Endothelial cell of umbilical vein (primary cell): Measurements from ENCODE around the gene ATN1. TPM values are rescaled to one million over a fixed set of nuclear protein-coding genes. Genes with fewer than 3 reads are reported as not detected.

Experiments
- BruUV-seq: library from RNA; stranded (reverse); fragments of 400-500 nt; replicated peaks from 2 replicates; lab custom pipeline; 2021; lab: Mats Ljungman, UMichigan
- CTCF ChIA-PET: fragments of 300-600, 350-600 bp; sonication (Branson Sonifier 250); formaldehyde crosslinking; loops from one replicate; lab custom pipeline; 2021; ENCODE audit warnings: antibody characterized with exemption, inconsistent platforms; lab: Charles Lee
- POLR2A ChIA-PET: fragments of 300-600, 350-600 bp; sonication (Branson Sonifier 250); formaldehyde crosslinking; loops from one replicate; lab custom pipeline; 2021; ENCODE audit warnings: antibody characterized with exemption, inconsistent platforms; lab: Charles Lee
- DNase-seq: peaks from one replicate; pipeline ENCODE4 v3.0.0-alpha.2; 2011; ENCODE audit warnings: low read depth, low spot score
- FAIRE-seq: peaks from 2 replicates; lab custom pipeline; 2011; peaks lifted over from hg19 to GRCh38; lab: Jason Lieb, UNC
- H2AFZ ChIP-seq: 2 replicates; pipeline ENCODE4 v1.6.0; 2012; ENCODE audit warnings: low read depth, low read length, control low read depth, inconsistent platforms
- H3K27ac ChIP-seq: 2 replicates; pipeline ENCODE4 v1.5.1; 2011; ENCODE audit warnings: low read depth, mild to moderate bottlenecking, control low read depth, low read length, moderate library complexity; ENCODE audit not compliant: insufficient read depth
- H3K27me3 ChIP-seq, 2 experiments: 2 replicates each; pipeline versions ENCODE4 v1.6.0 to v1.6.1; 2011; ENCODE audit warnings: low read length in 2 of 2, mixed read lengths in 1 of 2; ENCODE audit not compliant: control insufficient read depth in 2 of 2, insufficient read depth in 2 of 2
- H3K36me3 ChIP-seq, 2 experiments: 2 replicates in 1 of 2; 3 replicates in 1 of 2; pipeline ENCODE4 v1.5.1; 2011; ENCODE audit warnings: low read length in 2 of 2, mild to moderate bottlenecking in 1 of 2, moderate library complexity in 1 of 2; ENCODE audit not compliant: control insufficient read depth in 2 of 2, insufficient read depth in 2 of 2; ENCODE audit errors: extremely low read depth in 1 of 2
- H3K4me1 ChIP-seq: 3 replicates; pipeline ENCODE4 v1.5.1; 2011; ENCODE audit warnings: mild to moderate bottlenecking, low read length; ENCODE audit not compliant: control insufficient read depth, insufficient read depth; ENCODE audit errors: extremely low read depth
- H3K4me2 ChIP-seq: 2 replicates; pipeline ENCODE4 v1.6.1; 2011; ENCODE audit warnings: low read length, control low read depth, mixed read lengths; ENCODE audit not compliant: insufficient read depth
- H3K4me3 ChIP-seq, 3 experiments: fragments of 200-600 bp in 1 of 3; sonication (generic), shearing (Covaris generic) in 1 of 3; replicated peaks in 1 of 3; 2 replicates each; pipeline ENCODE4 v1.5.1; 2011 to 2016; ENCODE audit warnings: control low read depth in 3 of 3, low read length in 3 of 3, mild to moderate bottlenecking in 2 of 3, inconsistent platforms in 1 of 3, low read depth in 1 of 3, moderate library complexity in 1 of 3; ENCODE audit not compliant: insufficient read depth in 1 of 3
- H3K79me2 ChIP-seq: 2 replicates; pipeline ENCODE4 v1.6.0; 2012; ENCODE audit warnings: low read length, inconsistent platforms; ENCODE audit not compliant: control insufficient read depth, insufficient read depth
- H3K9ac ChIP-seq: replicated peaks from 2 replicates; pipeline ENCODE3; 2011; ENCODE audit warnings: low read length, control low read depth; ENCODE audit not compliant: insufficient read depth; ENCODE audit errors: extremely low read depth
- H3K9me1 ChIP-seq: replicated peaks from 3 replicates; pipeline ENCODE4 v1.6.0; 2011; ENCODE audit warnings: mild to moderate bottlenecking, low read length; ENCODE audit not compliant: control insufficient read depth, insufficient read depth; ENCODE audit errors: extremely low read depth
- H3K9me3 ChIP-seq: replicated peaks from 2 replicates; pipeline ENCODE4 v1.5.1; 2012; ENCODE audit warnings: low read length, inconsistent platforms; ENCODE audit not compliant: control insufficient read depth, insufficient read depth
- H4K20me1 ChIP-seq: replicated peaks from 2 replicates; pipeline ENCODE3; 2011; ENCODE audit warnings: mild to moderate bottlenecking, low read length; ENCODE audit not compliant: control insufficient read depth, insufficient read depth; ENCODE audit errors: extremely low read depth
- EZH2 ChIP-seq: IDR thresholded peaks from 2 replicates; pipeline ENCODE4 v1.6.1; 2012; ENCODE audit warnings: borderline replicate concordance, low read depth, mild to moderate bottlenecking, moderate library complexity, low read length, inconsistent platforms; ENCODE audit not compliant: severe bottlenecking
- FOS ChIP-seq: IDR thresholded peaks from 2 replicates; pipeline ENCODE4 v1.6.1; 2011; ENCODE audit warnings: mild to moderate bottlenecking, low read length, moderate library complexity, borderline replicate concordance; ENCODE audit not compliant: insufficient read depth
- GATA2 ChIP-seq: IDR thresholded peaks from 2 replicates; pipeline ENCODE4 v1.7.0; 2011; ENCODE audit warnings: low read depth, mild to moderate bottlenecking, moderate library complexity, mixed read lengths, low read length; ENCODE audit not compliant: insufficient read length, insufficient read depth
- JUN ChIP-seq: IDR thresholded peaks from 2 replicates; pipeline ENCODE4 v1.6.1; 2011; ENCODE audit warnings: borderline replicate concordance, low read depth; ENCODE audit not compliant: insufficient read length, insufficient read depth
- MYC ChIP-seq: IDR thresholded peaks from one replicate; pipeline ENCODE4 v1.6.1; 2011; ENCODE audit warnings: mild to moderate bottlenecking, low read depth, low read length
- POLR2A ChIP-seq: IDR thresholded peaks from 2 replicates; pipeline ENCODE4 v1.6.1; 2012; ENCODE audit warnings: low read depth, mild to moderate bottlenecking, control low read depth, low read length
- dilution Hi-C: fragments of 300-500 bp; cut with MboI; formaldehyde crosslinking; loops from one replicate; pipeline ENCODE4 v1.15.0; 2019; ENCODE audit warnings: low sequenced_read_pairs; ENCODE audit not compliant: extremely low pct_ligation_motif_present
- intact Hi-C: fragments of 100-400 bp; cut with micrococcal nuclease; formaldehyde crosslinking; loops from one replicate; pipeline ENCODE4 v1.10.0; 2022
- polyA plus RNA-seq, 4 experiments: library from polyadenylated mRNA; depleted of rRNA in 3 of 4; stranded (reverse) in 3 of 4; unstranded in 1 of 4; fragments of >200 nt; gene quantifications; 2 replicates each; pipeline versions ENCODE4 v1.2.1 to v1.2.3, GENCODE V29; 2011 to 2012; ENCODE audit warnings: missing spikeins in 1 of 4
- total RNA-seq: library from RNA; stranded (reverse); gene quantifications from 2 replicates; pipeline ENCODE4 v1.2.3, GENCODE V29; 2021
- TF ChIP-seq, protein P1 (sequence below), 2 donors: IDR thresholded peaks; 1 replicate in 1 of 2; 2 replicates in 1 of 2; pipeline ENCODE4 v1.5.1; 2011; ENCODE audit warnings: low read length in 2 of 2, mild to moderate bottlenecking in 2 of 2, moderate library complexity in 2 of 2, control low read depth in 1 of 2, inconsistent platforms in 1 of 2, low read depth in 1 of 2; ENCODE audit not compliant: insufficient read depth in 1 of 2; ENCODE audit errors: extremely low read depth in 1 of 2
- TF ChIP-seq, protein P2 (sequence below): IDR thresholded peaks from 2 replicates; pipeline ENCODE4 v1.6.1; 2011; ENCODE audit not compliant: insufficient read depth, insufficient read length

The ATN1 gene
- total and polyA plus RNA-seq, 2 donors (not counting 3 experiments of a cell fraction or from before 2014, with no cell fraction given), result 46.4 to 117 TPM

- Histone ChIP-seq H3K4me2 (no peak overlapping the region), H3K79me2 (no peaks in the 10 kb centered on the region), H3K4me3 (no peak overlapping the region), H2AFZ (no peak overlapping the region), H3K27ac (no peak overlapping the region), H3K9me1 (no peaks in the 10 kb centered on the region), H4K20me1 (no peaks in the 10 kb centered on the region), H3K4me1 (peaks cover 24% of the 10 kb centered on the region), H3K36me3 (no peaks in the 10 kb centered on the region), H3K9ac (no peak overlapping the region), H3K27me3 (no peaks in the 10 kb centered on the region), H3K9me3 (no peaks in the 10 kb centered on the region)
- FAIRE-seq, result no peak
- ChIA-PET POLR2A (no interaction called here), CTCF (interaction anchor here (1.0 to 2.2 kb wide), 3 partner anchors 9 to 12 kb away, joined by 4 to 12 read pairs (median 7); partner anchors contain the start of genes C12orf57 and RNU7-1)
- no TSS peak for BruUV-seq
- no peak for DNase-seq
- TF ChIP-seq FOS, result no peak
- TF ChIP-seq POLR2A, result no peak
- TF ChIP-seq EZH2, result no peak
- TF ChIP-seq, protein P1, sequence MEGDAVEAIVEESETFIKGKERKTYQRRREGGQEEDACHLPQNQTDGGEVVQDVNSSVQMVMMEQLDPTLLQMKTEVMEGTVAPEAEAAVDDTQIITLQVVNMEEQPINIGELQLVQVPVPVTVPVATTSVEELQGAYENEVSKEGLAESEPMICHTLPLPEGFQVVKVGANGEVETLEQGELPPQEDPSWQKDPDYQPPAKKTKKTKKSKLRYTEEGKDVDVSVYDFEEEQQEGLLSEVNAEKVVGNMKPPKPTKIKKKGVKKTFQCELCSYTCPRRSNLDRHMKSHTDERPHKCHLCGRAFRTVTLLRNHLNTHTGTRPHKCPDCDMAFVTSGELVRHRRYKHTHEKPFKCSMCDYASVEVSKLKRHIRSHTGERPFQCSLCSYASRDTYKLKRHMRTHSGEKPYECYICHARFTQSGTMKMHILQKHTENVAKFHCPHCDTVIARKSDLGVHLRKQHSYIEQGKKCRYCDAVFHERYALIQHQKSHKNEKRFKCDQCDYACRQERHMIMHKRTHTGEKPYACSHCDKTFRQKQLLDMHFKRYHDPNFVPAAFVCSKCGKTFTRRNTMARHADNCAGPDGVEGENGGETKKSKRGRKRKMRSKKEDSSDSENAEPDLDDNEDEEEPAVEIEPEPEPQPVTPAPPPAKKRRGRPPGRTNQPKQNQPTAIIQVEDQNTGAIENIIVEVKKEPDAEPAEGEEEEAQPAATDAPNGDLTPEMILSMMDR (IDR thresholded peaks at IDR 0.05; ENCODE audit: extremely low read depth in 1 of 2, insufficient read depth in 1 of 2, low read depth in 1 of 2, low read length in 2 of 2), result no peak
- TF ChIP-seq, protein P2, sequence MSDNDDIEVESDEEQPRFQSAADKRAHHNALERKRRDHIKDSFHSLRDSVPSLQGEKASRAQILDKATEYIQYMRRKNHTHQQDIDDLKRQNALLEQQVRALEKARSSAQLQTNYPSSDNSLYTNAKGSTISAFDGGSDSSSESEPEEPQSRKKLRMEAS, result no peak
- no peak for TF ChIP-seq MYC
- no peak for TF ChIP-seq JUN
- TF ChIP-seq GATA2, result no peak
- intact Hi-C loops (no loop called here), dilution Hi-C loops (no loop called here)
These were observed 28.4 kb downstream of the ATN1 start for GRCh38 chr12:6956021-6956727.
